ENCODE data around the gene TMC1.

DNA sequence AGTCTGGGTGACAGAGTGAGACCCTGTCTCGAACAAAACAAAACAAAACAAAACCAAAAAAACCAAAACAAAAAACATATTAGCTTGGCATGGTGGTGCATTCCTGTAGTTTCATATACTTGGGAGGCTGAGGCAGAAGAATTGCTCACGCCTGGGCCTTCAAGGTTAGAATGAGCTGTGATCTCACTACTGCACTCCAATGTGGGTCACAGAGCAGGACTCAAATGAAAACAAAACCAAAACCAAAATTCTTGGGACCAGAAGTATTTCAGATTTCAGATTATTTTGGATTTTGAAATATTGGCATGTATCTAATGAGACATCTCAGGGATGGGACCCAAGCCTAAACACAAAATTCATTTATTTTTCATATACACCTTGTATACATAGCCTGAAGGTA, 80.2 kb downstream of the TMC1 start:
- TF ChIP-seq, protein P1, sequence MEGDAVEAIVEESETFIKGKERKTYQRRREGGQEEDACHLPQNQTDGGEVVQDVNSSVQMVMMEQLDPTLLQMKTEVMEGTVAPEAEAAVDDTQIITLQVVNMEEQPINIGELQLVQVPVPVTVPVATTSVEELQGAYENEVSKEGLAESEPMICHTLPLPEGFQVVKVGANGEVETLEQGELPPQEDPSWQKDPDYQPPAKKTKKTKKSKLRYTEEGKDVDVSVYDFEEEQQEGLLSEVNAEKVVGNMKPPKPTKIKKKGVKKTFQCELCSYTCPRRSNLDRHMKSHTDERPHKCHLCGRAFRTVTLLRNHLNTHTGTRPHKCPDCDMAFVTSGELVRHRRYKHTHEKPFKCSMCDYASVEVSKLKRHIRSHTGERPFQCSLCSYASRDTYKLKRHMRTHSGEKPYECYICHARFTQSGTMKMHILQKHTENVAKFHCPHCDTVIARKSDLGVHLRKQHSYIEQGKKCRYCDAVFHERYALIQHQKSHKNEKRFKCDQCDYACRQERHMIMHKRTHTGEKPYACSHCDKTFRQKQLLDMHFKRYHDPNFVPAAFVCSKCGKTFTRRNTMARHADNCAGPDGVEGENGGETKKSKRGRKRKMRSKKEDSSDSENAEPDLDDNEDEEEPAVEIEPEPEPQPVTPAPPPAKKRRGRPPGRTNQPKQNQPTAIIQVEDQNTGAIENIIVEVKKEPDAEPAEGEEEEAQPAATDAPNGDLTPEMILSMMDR (IDR thresholded peaks at IDR 0.05; ENCODE audit: low read length), result no peak
- no peak for TF ChIP-seq EZH2 (IDR thresholded peaks at IDR 0.05; ENCODE audit: borderline replicate concordance, low read length)

Measured in OCI-LY1 (cell line).